ENCODE results near the gene TKFC. TPM values are rescaled to one million over a fixed set of nuclear protein-coding genes. Genes with fewer than 3 reads are reported as not detected.
A peak's percentile ranks its signal among the peaks of the same experiment; 100 is the strongest.

TKFC gene
- total RNA-seq, 2 experiments from 2014 or later: 118 to 120 TPM

GRCh38 chr11:61298663-61299244 is 34.3 kb upstream of the TKFC start:
- Mint-ChIP-seq H3K36me3 (peaks cover 38% of the 10 kb centered on the region), H3K27me3 (peaks cover 7% of the 10 kb centered on the region), H3K4me3 (no peak overlapping the region), H3K27ac (no peak overlapping the region), H3K9me3 (no peaks in the 10 kb centered on the region), H3K4me1 (ENCODE audit: low read depth) (peaks cover 27% of the 10 kb centered on the region)
- POLR2A ChIA-PET: no interaction called here
- CTCF ChIA-PET: interaction anchor here (1.1 to 1.9 kb wide), 3 partner anchors 14 to 87 kb away, joined by 3 to 5 read pairs (median 3); no protein-coding TSS in a partner anchor
- no peak for DNase-seq
- intact Hi-C loops (cut with micrococcal nuclease): no loop called here

- no peak for DNase-seq
- POLR2A ChIA-PET: no interaction called here
- no peak overlapping the region for H3K4me3 Mint-ChIP-seq
- H3K9me3 Mint-ChIP-seq: no peaks in the 10 kb centered on the region
- H3K36me3 Mint-ChIP-seq: peaks cover 41% of the 10 kb centered on the region
- intact Hi-C loops (cut with micrococcal nuclease): no loop called here
- no peak overlapping the region for H3K27ac Mint-ChIP-seq
- peaks cover 17% of the 10 kb centered on the region for H3K4me1 Mint-ChIP-seq (ENCODE audit: low read depth)
- H3K27me3 Mint-ChIP-seq: no peaks in the 10 kb centered on the region
- CTCF ChIA-PET: no interaction called here
Observed at GRCh38 chr11:61302550-61302949, 30.5 kb upstream of the TKFC start.

- H3K27ac Mint-ChIP-seq: no peak overlapping the region
- POLR2A ChIA-PET: no interaction called here
- DNase-seq: no peak
- H3K27me3 Mint-ChIP-seq: no peaks in the 10 kb centered on the region
- CTCF ChIA-PET: interaction anchor here (1.4 kb wide), 1 partner anchor 9 kb away, joined by 3 read pairs; the partner anchor contains the start of gene VWCE
- intact Hi-C loops (cut with micrococcal nuclease): no loop called here
- no peak overlapping the region for H3K4me3 Mint-ChIP-seq
- peaks cover 8% of the 10 kb centered on the region for H3K4me1 Mint-ChIP-seq (ENCODE audit: low read depth)
- H3K36me3 Mint-ChIP-seq: peaks cover 34% of the 10 kb centered on the region
- no peaks in the 10 kb centered on the region for H3K9me3 Mint-ChIP-seq
Observed at GRCh38 chr11:61303725-61304124, 29.3 kb upstream of the TKFC start.

GRCh38 chr11:61305417-61305816 is 27.6 kb upstream of the TKFC start:
- no peaks in the 10 kb centered on the region for H3K4me1 Mint-ChIP-seq (ENCODE audit: low read depth)
- no peaks in the 10 kb centered on the region for H3K27me3 Mint-ChIP-seq
- no peaks in the 10 kb centered on the region for H3K9me3 Mint-ChIP-seq
- ChIA-PET CTCF (no interaction called here), POLR2A (interaction anchor here (0.6 kb wide), 1 partner anchor 382 kb away, joined by 3 read pairs; no protein-coding TSS in a partner anchor)
- no peak overlapping the region for H3K4me3 Mint-ChIP-seq
- no peak overlapping the region for H3K27ac Mint-ChIP-seq
- DNase-seq: no peak
- intact Hi-C loops (cut with micrococcal nuclease): no loop called here
- H3K36me3 Mint-ChIP-seq: peaks cover 38% of the 10 kb centered on the region

- no peaks in the 10 kb centered on the region for H3K4me1 Mint-ChIP-seq (ENCODE audit: low read depth)
- ChIA-PET CTCF (interaction anchor here (1.2 kb wide), 1 partner anchor 12 kb away, joined by 3 read pairs; the partner anchor contains the start of gene VWCE), POLR2A (no interaction called here)
- H3K27ac Mint-ChIP-seq: no peak overlapping the region
- no peaks in the 10 kb centered on the region for H3K9me3 Mint-ChIP-seq
- H3K27me3 Mint-ChIP-seq: no peaks in the 10 kb centered on the region
- H3K4me3 Mint-ChIP-seq: no peak overlapping the region
- no peak for DNase-seq
- intact Hi-C loops (cut with micrococcal nuclease): no loop called here
- peaks cover 32% of the 10 kb centered on the region for H3K36me3 Mint-ChIP-seq
Observed at GRCh38 chr11:61306221-61306620, 26.8 kb upstream of the TKFC start.

GRCh38 chr11:61307354-61307753 is 25.7 kb upstream of the TKFC start:
- H3K27me3 Mint-ChIP-seq: no peaks in the 10 kb centered on the region
- no peak overlapping the region for H3K4me3 Mint-ChIP-seq
- DNase-seq: no peak
- POLR2A ChIA-PET: no interaction called here
- H3K36me3 Mint-ChIP-seq: peaks cover 32% of the 10 kb centered on the region
- H3K4me1 Mint-ChIP-seq (ENCODE audit: low read depth): no peaks in the 10 kb centered on the region
- H3K27ac Mint-ChIP-seq: no peak overlapping the region
- CTCF ChIA-PET: interaction anchor here (2.2 kb wide), 1 partner anchor 78 kb away, joined by 9 read pairs; no protein-coding TSS in a partner anchor
- intact Hi-C loops (cut with micrococcal nuclease): no loop called here
- H3K9me3 Mint-ChIP-seq: no peaks in the 10 kb centered on the region

- intact Hi-C loops (cut with micrococcal nuclease): no loop called here
- Mint-ChIP-seq H3K9me3 (no peaks in the 10 kb centered on the region), H3K4me3 (no peak overlapping the region), H3K27me3 (no peaks in the 10 kb centered on the region), H3K36me3 (peaks cover 31% of the 10 kb centered on the region), H3K27ac (no peak overlapping the region), H3K4me1 (ENCODE audit: low read depth) (no peaks in the 10 kb centered on the region)
- ChIA-PET CTCF (interaction anchor here (1.3 to 2.2 kb wide), 3 partner anchors 14 to 76 kb away, joined by 3 to 9 read pairs (median 5); partner anchors contain the start of gene VWCE), POLR2A (no interaction called here)
- DNase-seq: no peak
Observed at GRCh38 chr11:61309141-61309540, 23.9 kb upstream of the TKFC start.

GRCh38 chr11:61309739-61310138 is 23.3 kb upstream of the TKFC start:
- no peak overlapping the region for H3K27ac Mint-ChIP-seq

GRCh38 chr11:61310749-61311148 is 22.3 kb upstream of the TKFC start:
- no peak for DNase-seq
- H3K27me3 Mint-ChIP-seq: no peaks in the 10 kb centered on the region
- H3K4me3 Mint-ChIP-seq: no peak overlapping the region
- no peak overlapping the region for H3K27ac Mint-ChIP-seq
- H3K4me1 Mint-ChIP-seq (ENCODE audit: low read depth): no peaks in the 10 kb centered on the region
- ChIA-PET CTCF (interaction anchor here (0.9 to 3.1 kb wide), 4 partner anchors 26 to 125 kb away, joined by 4 to 12 read pairs (median 5); no protein-coding TSS in a partner anchor), POLR2A (no interaction called here)
- no peaks in the 10 kb centered on the region for H3K9me3 Mint-ChIP-seq
- H3K36me3 Mint-ChIP-seq: peaks cover 32% of the 10 kb centered on the region
- intact Hi-C loops (cut with micrococcal nuclease): no loop called here

More at GRCh38 chr11:61309739-61310138, 23.3 kb upstream of the TKFC start:
- Mint-ChIP-seq H3K4me1 (ENCODE audit: low read depth) (no peaks in the 10 kb centered on the region), H3K27me3 (no peaks in the 10 kb centered on the region), H3K36me3 (peaks cover 31% of the 10 kb centered on the region), H3K9me3 (no peaks in the 10 kb centered on the region), H3K4me3 (no peak overlapping the region)
- intact Hi-C loops (cut with micrococcal nuclease): no loop called here
- CTCF ChIA-PET: interaction anchor here (0.9 to 2.2 kb wide), 5 partner anchors 15 to 124 kb away, joined by 3 to 9 read pairs (median 5); partner anchors contain the start of gene VWCE
- POLR2A ChIA-PET: no interaction called here
- DNase-seq: no peak

- Mint-ChIP-seq H3K36me3 (peaks cover 36% of the 10 kb centered on the region), H3K4me3 (no peak overlapping the region), H3K27me3 (no peaks in the 10 kb centered on the region), H3K4me1 (ENCODE audit: low read depth) (no peaks in the 10 kb centered on the region), H3K27ac (no peak overlapping the region), H3K9me3 (no peaks in the 10 kb centered on the region)
- no peak for DNase-seq
- ChIA-PET POLR2A (interaction anchor here (0.6 kb wide), 1 partner anchor 367 kb away, joined by 3 read pairs; no protein-coding TSS in a partner anchor), CTCF (interaction anchor here (2.4 to 3.2 kb wide), 2 partner anchors 21 to 70 kb away, joined by 12 read pairs; no protein-coding TSS in a partner anchor)
- intact Hi-C loops (cut with micrococcal nuclease): no loop called here
Observed at GRCh38 chr11:61315260-61315659, 17.8 kb upstream of the TKFC start.

- POLR2A ChIA-PET: no interaction called here
- Mint-ChIP-seq H3K36me3 (peaks cover 66% of the 10 kb centered on the region), H3K27me3 (no peaks in the 10 kb centered on the region), H3K27ac (no peak overlapping the region), H3K4me1 (ENCODE audit: low read depth) (peaks cover 22% of the 10 kb centered on the region), H3K9me3 (no peaks in the 10 kb centered on the region), H3K4me3 (no peak overlapping the region)
- CTCF ChIA-PET: interaction anchor here (0.8 to 1.0 kb wide), 2 partner anchors 10 to 60 kb away, joined by 3 to 6 read pairs; no protein-coding TSS in a partner anchor
- no peak for DNase-seq
- intact Hi-C loops (cut with micrococcal nuclease): no loop called here
Observed at GRCh38 chr11:61325649-61326414, 7.2 kb upstream of the TKFC start.

GRCh38 chr11:61327669-61328071 is 5.4 kb upstream of the TKFC start:
- intact Hi-C loops (cut with micrococcal nuclease): no loop called here
- CTCF ChIA-PET: interaction anchor here (1.0 to 1.9 kb wide), 3 partner anchors 8 to 107 kb away, joined by 4 to 12 read pairs (median 4); no protein-coding TSS in a partner anchor
- Mint-ChIP-seq H3K27me3 (no peaks in the 10 kb centered on the region), H3K9me3 (no peaks in the 10 kb centered on the region), H3K4me1 (ENCODE audit: low read depth) (peaks cover 39% of the 10 kb centered on the region), H3K36me3 (peaks cover 60% of the 10 kb centered on the region), H3K27ac (peak overlapping the region; percentile 2), H3K4me3 (no peak overlapping the region)
- POLR2A ChIA-PET: no interaction called here
- no peak for DNase-seq
